HK-2 (cell line): ENCODE measurements around the gene FBXL15.

ENCODE experiments used
- DNase-seq: peaks from one replicate; pipeline ENCODE4 v3.0.0-alpha.2; 2018; ENCODE audit not compliant: unreplicated experiment

Gene FBXL15

DNA sequence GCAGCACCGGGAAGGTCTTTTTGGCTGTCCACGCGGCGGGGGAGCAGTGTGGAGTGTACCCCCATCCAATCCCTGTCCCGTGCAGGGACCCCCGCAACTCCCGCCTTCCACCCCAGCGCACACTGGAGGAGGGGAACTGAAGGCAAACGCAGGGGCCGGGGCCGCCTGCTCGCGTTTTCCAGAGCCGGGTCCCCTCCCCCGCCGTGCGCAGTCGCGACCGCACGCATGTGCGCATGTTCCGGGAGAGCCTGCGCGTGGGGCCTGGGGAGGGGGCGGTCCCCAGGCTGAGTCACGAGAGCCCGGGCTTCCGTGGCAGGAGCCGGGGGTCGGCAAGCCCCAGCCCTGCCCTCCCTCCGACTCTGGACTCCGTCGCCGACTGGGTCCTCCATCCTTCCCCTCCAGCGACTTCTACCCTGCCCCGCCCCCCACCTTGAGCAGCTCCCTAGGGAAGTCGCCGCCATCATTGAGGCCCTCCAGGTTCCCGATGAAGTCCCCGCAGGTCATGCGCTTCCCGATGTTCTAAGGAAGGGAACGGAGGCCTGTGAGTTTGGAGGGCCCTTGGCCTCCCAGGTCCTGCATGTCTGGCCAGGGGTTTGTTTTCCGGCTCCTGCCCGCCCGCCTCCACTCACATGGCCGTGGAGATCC lies 10.1 kb upstream of the FBXL15 start:
- DNase-seq: no peak

DNA sequence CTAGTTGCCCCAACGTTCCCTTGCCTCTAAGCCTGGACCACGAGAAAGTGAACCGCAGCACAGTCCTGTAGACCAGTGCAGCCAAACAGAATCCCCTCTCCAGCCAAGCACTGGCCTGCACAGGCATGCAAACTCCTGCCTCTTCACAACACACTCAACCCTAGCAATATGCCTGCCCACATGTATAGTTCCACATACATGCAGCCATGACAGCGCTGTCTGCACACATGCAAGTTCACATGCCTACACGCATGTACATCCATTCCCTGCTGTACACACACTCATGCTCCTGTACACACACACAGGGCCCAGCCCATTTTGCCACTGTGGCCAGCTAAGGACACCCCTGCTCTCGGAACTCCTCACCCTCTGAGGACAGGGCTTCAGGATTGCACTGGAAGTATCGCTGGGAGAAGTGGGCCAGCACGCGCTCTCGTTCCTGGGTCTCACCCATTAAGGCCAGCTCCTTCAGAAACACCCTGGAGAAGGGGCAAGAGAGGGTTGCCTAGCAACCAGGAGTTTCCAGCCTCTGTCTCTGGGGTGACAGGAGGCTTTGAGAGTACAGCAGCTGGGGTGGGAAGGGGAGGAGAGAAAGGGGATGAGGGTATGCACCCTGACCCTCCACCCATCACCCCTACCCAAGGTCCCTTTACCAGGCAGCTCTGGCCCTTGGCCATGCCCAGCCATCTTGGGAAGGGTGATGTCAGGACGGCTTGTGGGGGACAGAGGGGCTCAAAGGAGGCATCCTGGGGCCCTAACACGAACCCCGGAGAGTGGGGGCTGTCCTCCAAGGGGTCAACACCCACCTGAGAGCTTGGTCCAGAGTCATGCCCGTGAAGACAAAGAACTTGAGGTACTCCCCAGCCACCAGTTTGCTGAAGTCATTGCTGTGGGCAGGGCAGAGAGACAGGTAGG lies 9.0 kb upstream of the FBXL15 start:
- DNase-seq: no peak

DNA sequence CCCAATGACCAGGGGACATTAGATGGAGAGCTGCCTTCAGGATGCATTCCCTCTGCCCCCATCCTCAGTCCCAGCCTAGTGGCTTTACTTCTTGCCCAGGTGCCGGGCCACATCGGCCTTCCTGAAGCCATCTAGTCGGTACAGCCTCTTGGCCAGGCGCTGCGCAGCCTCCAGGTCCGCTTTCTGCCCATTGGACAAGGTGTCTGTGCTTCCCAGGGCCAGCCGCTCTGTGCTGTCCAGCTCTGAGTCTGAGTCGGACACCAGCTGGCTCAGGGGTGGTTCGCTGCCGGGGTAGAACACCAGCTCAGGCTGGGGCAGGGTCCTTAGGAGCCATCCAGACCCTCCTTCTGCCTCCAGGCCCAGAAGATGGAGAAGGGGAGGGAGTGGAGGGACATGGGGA lies 8.3 kb upstream of the FBXL15 start:
- DNase-seq: no peak

DNA sequence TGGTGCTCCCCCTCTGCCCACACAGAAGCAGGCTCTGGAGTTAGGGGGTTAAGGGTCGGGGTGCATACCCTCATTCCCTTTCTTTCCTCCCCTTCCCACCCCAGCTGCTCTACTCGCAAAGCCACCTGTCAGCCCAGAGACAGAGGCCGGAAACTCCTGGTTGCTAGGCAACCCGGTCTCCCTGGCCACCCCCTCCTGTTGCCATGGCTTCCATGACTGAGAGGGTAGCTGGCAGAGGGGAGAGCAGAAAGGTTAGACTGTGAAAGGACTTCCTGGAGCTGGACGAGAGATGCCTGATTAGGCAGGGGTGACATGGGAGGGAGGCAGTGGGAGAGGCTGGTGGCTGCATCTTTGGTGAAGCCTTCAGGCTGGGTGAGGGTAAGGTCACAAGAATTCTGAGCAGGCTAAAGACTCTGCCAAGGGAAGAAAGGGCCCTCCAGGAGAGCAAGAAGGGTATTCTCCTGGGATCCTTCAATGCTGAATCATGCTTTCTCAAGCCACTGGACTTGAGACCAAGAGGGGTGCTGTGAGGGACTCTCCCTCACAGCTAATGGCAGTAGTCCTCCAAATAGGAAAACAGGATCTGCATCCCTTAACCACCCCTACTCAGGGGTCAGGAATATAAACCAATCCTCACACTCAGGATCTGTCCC lies 7.5 kb upstream of the FBXL15 start:
- no peak for DNase-seq

DNA sequence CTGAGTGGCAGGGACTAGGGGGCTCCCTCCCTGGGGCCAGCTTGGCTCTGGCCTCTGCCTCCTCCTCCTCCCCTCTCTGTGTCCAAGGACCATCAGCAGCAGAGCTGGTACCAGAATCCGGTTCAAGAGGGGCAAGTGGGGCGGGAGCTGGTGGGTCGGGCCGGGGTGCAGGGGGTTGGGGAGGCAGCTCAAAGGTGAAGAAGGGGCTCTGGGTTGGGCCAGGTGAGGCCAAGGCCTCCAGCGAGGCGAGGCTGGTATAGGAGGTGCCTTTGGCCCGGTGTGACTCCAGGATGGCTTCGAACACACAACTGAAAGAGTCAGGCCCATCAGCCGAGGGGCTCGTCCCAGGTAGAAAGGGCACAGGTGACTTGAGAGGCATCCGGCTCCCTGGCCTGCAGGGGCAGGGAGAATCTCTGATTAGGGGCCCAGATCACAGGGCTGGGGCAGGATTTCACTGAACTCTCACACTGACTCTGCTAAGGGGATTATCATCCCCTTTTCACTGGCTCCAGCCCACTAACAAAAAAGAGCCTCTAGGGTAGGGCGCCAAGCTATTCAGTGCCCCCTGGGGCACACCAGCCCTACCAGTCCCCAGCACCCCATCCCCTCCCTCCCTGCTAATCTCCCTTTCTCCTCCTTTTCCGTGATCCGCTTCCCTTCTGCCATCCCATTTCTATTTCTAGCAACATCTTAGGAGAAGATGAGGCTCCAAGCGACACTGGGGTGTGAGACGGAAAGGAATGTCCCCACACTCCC lies 6.7 kb upstream of the FBXL15 start:
- DNase-seq: no peak

DNA sequence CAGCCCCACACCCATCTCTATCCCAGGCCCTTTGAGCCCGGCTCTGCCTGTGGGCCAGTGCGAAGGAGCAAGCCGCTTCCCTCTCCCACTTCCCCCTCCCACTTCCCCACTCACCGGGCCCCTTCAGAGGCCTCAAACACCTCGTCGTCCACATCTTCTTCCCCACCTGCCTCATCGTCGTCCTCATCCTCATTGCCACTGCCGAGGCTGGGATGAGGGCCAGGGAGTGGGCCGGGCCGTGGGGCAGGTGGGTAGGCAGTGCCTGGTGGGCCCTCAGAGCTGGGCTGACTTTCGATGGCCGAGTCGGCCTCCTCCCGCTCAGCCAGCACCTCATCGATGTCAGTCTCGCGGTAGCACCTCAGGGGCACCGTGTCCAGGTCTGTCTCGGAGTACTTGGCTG lies 5.9 kb upstream of the FBXL15 start:
- no peak for DNase-seq

DNA sequence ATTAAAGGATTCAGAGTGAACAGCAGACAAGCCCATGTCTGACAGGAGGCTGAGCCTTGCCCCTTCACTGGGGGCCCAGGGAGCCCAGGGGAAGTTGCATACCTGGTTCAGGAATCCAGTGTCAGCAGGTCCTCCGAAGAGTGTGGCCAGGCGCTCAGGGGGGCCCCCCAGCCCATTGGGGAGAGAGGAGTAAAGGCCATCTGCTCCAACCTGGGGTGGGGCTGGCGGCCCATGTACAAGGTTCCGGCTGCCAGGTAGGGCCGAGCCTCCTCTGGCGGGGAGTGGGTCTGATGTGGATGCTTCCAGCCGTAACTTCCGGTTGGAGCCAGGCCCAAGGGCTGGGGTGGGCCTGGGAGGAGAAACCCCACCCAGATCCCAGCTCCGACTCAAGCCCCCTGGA lies 4.4 kb upstream of the FBXL15 start:
- no peak for DNase-seq

DNA sequence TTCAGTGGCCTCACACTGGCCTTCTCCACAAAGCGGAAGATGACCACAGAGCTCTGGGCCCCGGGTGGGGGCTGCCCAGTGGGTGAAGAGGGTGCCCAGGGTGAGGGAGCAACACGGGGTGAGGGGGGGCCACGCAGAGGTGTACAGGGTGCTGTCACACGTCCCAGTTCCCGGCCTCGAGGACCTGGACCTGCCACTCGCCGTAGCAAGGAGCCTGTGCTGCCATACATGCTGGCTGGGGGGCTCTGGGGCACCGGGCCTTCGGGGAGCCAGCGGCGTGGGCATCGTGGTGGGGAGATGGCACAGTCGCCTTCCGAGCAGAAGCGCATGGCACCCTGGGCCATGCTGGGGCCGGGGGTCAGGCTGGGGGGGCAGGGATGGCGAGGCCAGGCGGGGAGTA lies 3.9 kb upstream of the FBXL15 start:
- DNase-seq: no peak

DNA sequence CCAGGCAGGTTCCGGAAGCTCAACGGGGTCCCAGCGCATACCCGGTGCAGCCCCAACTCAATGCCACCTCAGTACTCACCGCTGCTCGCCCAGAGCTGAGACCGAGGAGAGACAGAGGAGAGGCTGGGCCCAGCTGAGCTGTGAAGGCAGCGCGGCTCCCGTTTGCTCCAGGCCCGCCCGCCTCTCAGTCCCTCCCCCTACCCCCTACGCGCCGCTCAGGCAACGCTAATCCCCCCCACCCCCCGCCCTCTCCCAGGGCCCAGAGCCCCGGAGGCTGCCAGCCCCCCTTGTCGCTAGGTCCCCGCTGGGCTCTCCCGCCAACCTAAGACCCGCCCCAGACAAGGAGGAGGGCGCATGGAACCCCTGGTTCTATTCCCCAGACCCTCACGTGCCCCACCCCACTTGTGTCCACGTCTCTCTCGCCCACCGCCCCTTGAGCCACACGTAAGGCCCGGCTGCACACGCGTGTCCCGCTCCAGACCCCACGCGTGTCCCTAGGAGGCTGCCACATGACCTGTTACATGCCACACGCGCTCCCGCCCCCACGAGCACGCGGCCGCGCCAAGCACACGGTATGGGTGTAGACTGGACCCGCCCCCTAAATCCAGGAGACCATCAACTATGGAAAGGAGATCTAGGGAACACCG lies 1.9 kb upstream of the FBXL15 start, which contains the start of gene PSD:
Gene PSD (minus strand): TSS at position 164 of the 647 bp plus-strand sequence. CDS start 1,747 bp downstream, outside the sequence.
- no peak for DNase-seq

DNA sequence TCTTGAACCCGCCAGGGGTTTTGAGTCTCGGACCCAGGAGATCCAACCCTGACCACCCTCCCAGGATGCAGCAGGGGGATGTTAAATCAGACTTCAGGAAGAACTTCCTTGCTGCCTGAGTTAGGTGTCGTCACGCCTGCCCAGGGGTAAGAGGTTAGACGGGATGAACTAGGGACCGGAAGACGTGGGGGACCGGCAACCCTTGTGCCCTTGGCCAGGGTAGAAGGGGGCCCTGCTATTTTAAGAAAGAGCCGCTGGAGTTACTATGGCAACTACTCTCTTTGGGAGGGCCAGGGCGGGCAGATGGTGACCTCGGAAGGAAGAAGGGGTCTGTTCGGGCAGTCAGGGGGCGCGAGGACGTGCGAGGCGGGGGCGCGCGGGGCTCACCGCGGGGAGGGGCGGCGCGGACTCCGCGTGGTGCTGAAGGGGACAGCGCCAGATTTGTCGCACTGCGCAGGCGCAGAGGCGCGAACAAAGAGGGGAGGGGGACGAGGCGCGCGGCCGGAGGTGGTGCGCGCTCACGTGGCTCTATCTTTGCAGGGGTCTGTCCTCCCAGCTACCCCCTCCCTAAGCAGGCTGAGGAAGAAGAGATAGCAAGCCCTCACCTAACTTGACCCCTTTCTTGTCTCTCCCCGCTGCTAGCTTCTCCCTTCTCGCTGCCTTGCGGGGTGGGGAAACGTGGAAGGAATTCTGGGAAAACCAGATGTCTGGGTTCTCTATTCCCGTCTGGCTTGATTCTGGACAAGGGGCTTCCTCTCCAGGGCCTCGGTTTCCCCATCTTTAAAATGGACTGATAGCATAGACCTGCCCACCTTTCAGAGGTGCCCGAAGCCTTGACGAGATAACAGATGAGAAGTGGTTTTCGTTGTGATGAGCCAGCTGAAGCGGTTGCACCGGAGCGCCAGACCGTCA lies 1.1 kb upstream of the FBXL15 start:
- peak; percentile 66 for DNase-seq

DNA sequence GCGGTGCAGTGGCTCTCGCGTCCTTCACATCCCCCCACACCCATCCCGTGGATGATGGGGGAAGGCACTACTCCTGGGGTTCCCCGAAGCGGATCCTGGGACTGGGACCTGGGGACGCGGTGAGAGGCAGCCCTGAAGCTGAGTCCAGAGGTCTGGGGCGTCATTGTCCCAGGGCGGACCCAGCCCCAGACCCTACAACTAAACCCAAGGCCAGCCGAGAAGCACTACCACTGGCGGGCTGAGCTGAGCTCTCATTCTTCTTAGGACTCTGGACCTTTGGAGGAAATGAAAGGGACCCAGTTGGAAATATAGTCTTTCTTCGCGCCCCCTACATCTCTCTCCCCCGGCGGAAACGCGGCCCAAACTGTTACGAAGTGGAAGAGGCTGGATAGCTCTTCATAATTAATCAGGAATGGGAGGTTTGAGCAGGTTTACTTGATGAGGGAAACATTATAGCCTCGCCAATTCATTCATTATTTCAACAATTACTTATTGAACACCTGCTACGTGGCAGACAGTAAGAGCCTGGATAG lies 389 bp upstream of the FBXL15 start:
- DNase-seq: no peak

DNA sequence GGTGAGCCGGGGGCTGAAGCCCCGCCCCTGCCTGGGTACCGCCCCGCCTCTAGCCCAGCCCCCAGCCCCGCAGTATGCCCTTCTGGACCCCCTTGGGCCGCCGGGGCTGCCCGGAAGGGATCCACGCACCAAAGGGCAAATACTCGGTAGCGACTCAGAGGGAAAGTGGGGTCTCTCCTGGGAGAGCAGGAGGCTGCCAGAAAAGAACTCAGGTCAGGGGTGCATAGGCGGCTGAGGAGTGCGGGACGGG lies 796 bp downstream of the FBXL15 start:
- DNase-seq: no peak

DNA sequence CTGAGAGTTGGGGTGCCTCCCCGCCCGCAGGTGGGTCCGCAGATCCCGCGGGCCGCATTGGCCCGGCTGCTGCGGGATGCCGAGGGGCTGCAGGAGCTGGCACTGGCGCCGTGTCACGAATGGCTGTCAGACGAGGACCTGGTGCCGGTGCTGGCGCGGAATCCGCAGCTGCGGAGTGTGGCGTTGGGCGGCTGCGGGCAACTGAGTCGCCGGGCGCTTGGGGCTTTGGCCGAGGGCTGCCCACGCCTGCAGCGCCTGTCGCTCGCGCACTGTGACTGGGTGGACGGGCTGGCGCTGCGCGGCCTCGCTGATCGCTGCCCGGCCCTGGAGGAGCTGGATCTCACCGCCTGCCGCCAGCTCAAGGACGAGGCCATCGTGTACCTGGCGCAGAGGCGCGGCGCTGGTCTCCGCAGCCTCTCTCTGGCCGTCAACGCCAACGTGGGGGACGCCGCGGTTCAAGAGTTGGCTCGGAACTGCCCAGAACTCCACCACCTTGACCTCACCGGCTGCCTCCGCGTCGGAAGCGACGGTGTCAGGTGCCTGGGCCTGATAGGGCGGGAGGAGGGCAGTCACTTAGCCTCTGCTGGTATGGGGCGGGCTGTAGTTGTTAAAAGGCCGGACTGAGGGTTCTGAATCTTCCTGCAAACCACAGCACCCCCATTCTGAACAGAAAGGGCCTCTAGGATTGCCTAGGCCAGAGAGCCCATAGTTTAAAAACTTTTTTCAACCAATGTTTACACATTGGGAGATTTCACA lies 1.3 kb downstream of the FBXL15 start:
- peak; percentile 71 for DNase-seq

DNA sequence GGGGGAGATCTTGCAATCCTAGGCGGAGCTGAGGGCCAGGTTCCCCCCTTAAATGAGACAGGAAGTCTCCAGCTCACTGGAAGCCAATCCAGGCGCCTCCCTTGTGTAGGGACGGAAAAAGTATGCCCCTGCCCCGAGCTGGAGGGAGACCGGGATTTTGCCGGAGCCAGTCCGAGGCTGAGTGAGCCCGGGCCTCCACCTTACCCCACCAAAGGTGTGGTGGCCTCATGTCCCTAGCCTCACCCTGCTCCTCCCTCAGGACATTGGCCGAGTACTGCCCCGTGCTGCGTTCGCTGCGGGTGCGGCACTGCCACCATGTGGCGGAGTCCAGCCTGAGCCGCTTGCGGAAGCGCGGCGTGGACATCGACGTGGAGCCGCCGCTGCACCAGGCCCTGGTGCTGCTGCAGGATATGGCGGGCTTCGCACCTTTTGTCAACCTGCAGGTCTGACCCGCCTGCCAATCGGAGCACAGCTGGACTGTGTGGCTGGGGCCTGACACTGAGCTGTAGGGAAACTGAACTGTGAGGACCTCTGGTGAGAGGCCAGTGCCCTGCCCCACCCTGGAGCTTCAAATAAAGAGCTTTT lies 2.0 kb downstream of the FBXL15 start:
- DNase-seq: peak; percentile 89

DNA sequence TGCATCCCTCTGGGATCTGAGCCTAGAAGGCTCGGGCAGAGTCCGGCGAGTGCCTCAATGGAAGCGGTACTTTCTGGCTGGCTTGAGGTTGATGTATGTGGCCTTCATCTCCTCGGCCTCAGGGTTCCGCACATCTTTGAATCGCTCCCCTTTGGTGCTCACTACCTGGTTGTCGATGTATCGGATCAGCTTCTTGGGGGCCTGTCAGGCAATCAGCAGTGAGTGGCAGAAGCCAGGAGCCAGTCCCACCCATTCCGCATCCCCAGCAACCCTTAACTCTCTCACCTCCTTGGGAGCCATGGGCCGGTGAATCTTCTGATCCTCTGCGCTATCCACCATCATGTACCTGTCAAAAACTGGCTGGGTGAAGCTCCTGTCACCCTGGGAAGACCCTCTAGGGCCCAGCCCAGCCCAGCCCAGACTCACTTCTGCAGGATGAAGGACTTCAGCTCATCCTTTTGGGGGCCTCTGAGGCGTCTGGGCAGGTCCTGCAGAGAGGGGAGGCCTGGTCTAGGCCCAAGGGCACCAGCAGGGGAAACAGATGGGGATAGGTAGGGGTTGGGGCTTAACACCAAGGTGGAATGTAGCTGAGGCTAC lies 2.8 kb downstream of the FBXL15 start:
- DNase-seq: no peak

DNA sequence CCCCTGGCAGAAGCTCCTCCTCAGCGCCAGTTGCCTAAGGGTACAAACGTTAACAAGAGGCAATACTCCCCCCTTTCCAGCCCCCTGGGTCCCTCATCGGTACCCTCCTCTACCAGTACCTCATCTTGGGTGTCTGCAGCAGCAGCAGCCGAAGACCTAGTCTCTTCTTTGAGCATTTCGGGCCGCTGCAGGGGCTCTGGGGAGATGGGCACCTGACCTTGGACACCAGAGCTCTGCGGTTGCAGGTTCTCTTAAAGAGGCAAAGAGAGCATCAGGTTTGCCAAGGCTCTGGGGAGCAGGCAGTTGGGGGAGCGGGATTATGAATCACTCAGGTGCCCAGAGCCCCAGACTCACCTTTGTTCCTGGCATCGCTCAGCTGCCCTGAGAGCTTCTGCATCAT lies 3.5 kb downstream of the FBXL15 start:
- no peak for DNase-seq

DNA sequence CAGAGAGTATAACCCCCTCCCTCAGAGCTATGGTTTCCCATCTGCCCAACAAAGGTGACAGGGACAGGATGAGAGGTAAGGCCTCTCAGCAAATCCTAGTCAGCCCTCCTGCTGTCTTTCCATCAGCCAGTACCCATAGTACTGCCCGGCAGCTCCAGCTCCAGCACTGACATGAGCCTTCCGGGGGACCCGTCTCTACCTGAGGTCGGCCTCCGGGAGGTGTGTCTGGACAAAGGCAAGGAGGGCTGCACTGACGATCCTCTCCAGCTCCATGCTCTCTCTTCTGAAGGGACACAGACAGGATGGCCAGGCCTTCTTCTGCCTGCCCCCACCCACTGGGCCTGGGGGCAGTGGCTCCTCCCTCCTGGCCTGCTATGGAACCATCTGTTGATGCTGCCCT lies 4.3 kb downstream of the FBXL15 start:
- no peak for DNase-seq

DNA sequence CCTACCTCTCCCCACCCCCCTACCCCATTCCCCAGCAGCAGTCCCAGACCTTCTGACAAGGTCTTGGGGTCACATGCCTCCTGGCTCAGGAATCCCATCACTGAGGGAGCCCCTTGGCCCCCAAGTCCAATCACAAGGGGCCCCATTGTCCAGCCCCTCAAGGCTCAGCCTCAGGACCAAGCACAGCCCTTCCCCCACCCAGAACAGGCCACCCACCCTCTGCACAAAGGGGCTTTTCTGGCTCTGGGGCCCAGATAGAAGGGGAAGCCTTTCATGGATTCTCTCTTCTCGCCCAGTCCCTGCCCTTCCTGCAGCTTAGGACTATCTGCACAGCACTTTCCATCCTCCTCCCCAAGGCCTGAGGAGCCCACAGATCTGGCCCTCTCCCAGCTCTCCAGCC lies 4.8 kb downstream of the FBXL15 start:
- no peak for DNase-seq

DNA sequence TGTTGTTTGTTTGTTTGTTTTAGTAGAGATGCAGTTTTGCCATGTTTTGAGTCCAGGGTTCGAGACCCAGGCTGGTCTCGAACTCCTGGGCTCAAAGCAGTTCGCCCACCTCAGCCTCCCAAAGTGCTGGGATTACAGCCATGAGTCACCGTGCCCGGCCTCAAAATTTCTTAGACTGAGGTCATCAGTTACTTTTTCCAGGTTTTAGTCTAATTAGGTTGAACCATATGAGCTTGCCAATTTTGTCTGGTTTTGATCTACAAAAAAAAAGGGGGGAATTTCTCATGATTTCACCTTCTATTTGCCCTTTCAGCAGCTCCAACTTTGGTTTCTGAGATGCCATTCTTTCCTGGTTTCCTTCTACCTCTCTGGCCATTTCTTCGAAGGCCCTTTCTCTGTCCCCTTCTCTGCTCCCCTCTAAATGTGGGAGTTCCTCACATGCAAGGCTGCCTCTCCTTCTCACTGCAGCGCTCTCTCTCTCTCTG lies 6.2 kb downstream of the FBXL15 start:
- DNase-seq: no peak
